ENCODE data around the gene ZNF428.
"Not testable (repeated sequence)": the region's sequence is repeated elsewhere in the genome, so short reads cannot be mapped to it uniquely, and the experiment has no call there.

Gene ZNF428

DNA sequence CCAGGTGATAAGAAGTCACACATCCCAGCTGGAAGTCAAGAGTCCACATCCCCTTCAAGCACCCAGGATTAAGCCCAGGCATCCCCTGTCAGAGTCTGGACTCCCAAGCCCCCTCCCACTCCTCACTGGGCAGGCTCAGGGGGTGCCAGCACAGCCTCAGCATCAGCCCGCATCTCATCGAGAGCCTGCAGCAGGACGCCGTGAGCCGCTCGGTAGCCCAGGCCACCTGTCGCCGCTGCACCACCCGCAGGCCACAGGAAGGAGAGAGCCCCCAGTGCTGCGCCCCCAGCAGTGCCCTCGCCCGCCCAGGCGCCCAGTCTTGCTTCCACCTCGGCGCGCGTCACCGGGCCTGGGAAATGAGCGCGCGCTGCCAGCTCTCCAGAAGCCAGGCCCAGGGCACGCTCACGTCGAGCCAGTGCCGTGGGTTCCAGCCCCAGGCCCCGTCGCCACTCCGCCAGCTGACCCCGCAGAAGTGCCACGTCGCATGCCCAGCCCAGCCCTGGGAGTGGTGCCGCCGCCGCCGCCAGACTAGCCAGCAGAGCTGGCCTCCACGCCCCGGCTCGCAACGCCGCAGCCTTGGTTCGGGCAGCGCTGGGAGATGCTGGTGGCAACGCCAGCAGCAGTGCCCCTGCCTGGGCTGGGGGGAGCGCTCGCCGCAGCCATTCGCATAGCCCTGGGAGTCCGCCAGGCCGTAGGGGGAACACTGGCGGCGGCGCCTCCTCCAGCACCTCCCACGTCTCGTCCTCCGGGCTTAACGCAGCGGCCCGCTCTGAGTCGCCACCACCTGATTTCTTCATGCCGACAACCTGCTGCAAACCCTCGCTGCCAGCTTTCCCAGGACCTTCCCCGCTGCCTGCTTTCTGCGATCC lies 27.3 kb downstream of the ZNF428 start:
- DNase-seq, result no peak

DNA sequence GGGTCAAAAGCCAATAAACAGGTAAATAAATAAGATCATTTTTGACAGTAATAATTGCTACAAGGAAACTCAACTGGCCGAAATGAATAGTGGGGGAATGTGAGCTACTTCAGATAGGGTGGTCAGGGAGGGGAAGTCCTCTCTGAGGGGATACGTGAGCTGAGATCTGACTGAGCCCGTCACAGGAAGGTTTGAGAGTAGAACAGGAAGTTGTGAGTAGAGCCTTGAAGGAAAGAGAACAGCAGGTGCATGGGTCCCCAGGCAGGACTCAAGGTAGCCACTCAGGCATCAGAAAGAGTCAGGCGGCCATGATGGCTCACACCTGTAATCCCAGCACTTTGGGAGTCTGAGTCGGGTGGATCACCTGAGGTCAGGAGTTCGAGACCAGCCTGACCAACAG lies 29.8 kb downstream of the ZNF428 start:
- DNase-seq, result no peak

- no peak for DNase-seq
Observed at GRCh38 chr19:43589277-43589676, 30.2 kb downstream of the ZNF428 start.

GRCh38 chr19:43587029-43587428 lies 32.4 kb downstream of the ZNF428 start:
- DNase-seq, result not testable (repeated sequence)

DNA sequence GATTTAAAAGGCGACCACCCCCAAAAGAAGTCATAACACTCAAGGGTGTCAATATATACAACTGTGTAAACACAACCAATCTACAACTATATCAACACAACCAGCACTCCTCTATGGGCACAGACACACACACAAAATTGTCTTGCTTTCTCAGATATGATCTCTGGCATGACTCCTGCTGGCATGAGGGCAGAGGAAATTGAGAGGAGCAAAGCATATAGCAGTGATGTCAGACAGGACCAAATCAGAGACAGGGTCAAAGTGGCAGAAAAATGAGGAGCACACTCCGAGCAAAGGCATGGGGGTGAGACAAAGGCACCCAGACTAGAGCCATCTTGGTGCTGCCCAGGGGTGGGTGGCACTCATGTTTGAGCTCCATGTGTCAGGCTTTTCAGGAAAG lies 33.1 kb downstream of the ZNF428 start:
- no peak for DNase-seq

- no peak for DNase-seq
Observed at GRCh38 chr19:43584484-43584883, 34.9 kb downstream of the ZNF428 start.

GRCh38 chr19:43582495-43582894 lies 36.9 kb downstream of the ZNF428 start:
- no peak for DNase-seq

- no peak for DNase-seq
Observed at GRCh38 chr19:43581467-43581866, 38.0 kb downstream of the ZNF428 start.

- DNase-seq, result no peak
Observed at GRCh38 chr19:43578787-43579186, 40.6 kb downstream of the ZNF428 start.

DNA sequence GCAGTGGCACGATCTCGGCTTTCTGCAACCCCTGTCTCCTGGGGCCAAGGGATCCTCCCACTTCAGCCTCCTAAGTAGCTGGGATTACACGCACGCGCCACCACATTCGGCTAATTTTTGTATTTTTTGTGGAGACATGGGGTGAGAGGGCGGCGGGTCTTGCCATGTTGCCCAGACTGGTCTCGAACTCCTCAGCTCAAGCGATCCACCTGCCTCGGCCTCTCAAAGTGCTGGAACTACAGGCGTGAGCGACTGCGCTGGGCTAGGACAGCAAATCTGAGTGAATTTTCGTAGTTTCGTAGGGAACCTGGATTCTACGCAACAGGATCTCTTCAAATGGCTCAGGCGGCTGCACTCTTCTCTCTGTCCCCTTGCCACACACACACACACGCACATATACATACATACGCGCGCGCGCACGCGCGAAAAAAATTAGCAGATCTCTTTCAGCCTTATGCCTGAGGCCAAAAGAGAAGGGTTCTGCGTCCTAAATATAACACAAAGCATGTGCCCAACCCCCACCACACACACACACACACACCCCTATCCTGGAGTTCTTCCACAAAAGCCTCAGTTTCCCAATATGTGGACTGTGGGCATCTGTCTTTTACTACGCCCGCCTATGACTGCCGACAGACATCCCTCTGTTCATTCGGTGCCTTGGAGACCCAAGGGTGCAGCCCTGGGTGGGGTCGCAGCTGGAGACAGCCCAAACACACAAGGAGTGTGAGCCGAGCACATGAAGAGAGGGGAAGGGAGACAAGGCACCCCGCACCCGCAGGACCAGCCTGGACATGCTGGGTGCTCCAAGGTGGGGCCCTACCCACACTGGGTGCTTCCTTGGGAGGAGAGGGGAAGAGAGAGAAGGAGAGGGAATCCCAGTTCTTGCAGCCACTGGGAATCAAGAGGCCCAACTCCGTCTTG lies 43.2 kb downstream of the ZNF428 start:
- DNase-seq, result peak; percentile 69

GRCh38 chr19:43575156-43575950 lies 44.1 kb downstream of the ZNF428 start, which contains the start of the genes PINLYP and XRCC1:
Gene PINLYP (plus strand): TSS chr19:43575801. CDS start chr19:43577192, 1,391 bp downstream.
Gene XRCC1 (minus strand): TSS chr19:43575527. CDS start chr19:43575458, 69 bp downstream.
- DNase-seq, result peak; percentile 95

- no peak for DNase-seq
Observed at GRCh38 chr19:43574424-43575155, 44.8 kb downstream of the ZNF428 start.

- no peak for DNase-seq
Observed at GRCh38 chr19:43572171-43572588, 47.2 kb downstream of the ZNF428 start.

DNA sequence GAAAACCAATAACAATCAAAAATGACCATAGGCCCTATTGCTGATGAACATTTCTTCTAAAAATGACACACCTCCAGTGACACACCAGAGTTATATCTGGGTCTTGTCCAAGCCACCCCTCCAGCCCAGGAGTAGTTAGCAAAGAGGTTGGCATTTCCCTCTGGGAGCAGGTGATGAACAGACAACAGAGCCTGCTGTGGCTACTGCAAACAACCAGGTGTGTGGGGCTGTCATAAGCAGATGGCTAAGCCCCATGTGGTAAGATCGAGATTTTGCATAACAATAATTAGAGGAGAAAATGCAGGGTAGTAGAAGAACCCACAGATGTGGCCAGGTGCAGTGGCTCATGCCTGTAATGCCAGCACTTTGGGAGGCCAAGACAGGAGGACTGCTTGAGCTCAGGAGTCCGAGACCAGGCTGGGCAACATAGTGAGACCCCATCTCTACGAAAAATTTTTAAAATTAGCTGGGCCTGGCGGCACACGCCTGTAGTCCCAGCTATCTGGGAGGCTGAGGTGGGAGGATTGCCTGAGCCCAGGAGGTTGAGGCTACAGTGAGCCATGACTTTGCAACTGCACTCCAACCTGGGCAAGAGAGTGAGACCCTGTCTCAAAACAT lies 49.1 kb downstream of the ZNF428 start:
- no peak for DNase-seq

DNA sequence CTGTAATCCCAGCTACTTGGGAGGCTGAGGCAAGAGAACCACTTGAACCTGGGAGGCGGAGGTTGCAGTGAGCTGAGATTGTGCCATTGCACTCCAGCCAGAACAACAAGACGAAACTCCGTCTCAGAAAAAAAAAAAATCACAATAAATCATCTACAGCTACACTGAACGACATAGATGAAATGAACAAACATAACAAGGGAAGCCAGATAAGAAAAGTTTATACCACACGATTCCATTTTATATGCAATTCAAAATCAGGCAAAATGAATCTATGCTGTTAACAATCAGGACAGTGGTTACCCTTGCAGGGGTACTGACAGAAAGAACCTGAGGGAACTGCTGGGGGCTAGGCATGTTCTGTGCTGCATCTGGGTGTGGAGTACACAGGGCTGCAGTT lies 49.8 kb downstream of the ZNF428 start:
- DNase-seq, result no peak

DNA sequence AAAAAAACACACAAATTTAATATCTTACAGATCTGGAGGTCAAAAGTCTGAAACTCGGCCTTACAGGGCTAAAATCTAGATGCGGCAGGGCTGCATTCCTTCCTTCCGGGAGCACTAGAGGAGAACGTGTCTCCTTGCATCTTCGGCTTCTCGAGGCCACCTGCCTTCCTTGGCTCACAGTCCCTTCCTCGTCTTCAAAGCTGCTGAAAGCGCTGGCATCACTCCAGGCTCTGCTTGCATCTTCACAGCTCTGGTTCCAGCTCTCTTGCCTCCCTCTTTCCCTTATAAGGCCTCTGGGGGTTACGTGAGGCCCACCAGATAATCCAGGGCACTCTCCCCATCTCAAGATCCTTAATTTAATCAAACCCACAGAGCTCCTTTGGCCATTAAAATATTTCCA lies 54.6 kb downstream of the ZNF428 start:
- no peak for DNase-seq

- DNase-seq, result no peak
Observed at GRCh38 chr19:43563816-43564457, 55.5 kb downstream of the ZNF428 start.

DNA sequence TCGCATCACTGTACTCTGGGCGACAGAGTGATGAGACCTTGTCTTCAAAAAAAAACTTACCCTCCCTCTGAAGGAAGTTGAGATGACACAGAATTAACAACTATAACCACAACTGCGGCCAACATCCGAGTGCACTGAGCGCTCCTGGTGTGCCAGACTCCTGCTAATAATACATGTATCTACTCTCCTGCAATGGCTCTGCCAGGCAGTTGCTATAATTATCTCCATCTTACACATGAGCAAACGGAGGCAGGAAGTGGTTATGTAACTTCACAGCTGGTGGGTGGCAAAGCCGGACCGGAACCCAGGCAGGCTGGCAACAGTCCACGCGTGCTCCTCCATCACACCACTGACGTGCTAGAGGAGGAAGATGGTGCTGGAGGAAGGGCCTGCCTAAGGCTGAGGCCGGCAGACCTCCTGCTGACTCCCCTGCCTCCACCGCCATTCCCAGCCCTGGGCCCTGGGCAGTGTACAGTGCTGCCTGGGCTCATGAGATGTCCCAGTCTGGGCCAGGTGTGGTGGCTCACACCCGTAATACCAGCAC lies 56.7 kb downstream of the ZNF428 start:
- peak; percentile 39 for DNase-seq

DNA sequence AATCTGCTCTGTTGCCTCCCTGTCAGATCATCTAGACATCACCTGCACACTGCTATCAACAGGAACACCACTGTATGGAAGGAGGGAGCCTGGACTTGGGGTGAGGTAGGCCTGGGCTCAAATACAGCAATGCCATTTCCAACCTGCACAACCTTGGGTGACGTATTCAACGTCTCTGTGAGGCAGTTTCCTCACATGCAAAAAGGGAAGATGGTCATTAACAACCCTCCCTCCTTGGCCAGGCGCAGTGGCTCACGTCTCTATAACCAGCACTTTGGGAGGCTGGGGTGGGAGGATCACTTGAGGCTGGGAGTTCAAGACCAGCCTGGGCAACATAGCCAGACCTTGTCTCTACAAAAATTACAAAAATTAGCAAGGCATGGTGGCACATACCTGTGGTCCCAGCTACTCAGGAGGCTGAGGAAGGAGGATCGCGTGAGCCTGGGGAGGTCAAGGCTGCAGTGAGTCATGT lies 57.2 kb downstream of the ZNF428 start:
- no peak for DNase-seq

GRCh38 chr19:43561139-43561970 lies 58.1 kb downstream of the ZNF428 start:
- no peak for DNase-seq

Measured in NCI-H2227 treated with DMSO at 0.1 percent for 48 hours (cell line).